ENCODE measurements around the gene GSTM1. TPM values are rescaled to one million over a fixed set of nuclear protein-coding genes. Genes with fewer than 3 reads are reported as not detected.
"Not testable (repeated sequence)": the region's sequence is repeated elsewhere in the genome, so short reads cannot be mapped to it uniquely, and the experiment has no call there.

GSTM1 gene
- total and polyA plus RNA-seq, 4 donors: 1.5 to 28.5 (median 1.8) TPM; not detected in 1

DNA sequence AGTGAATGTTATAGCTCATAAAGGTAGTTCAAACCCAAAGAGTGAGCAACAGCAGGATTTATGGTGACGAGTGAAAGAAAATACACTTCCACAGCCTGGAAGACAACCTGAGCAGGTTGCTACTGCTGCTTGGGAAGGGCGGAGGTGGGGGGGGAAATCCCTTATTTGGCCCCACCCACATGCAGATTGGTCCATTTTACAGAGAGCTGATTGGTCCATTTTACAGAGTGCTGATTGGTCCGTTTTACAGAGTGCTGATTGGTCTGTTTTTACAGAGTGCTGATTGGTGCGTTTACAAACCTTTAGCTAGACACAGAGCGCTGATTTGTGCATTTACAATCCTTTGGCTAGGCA lies 17.7 kb upstream of the GSTM1 start:
- Histone ChIP-seq H3K4me1 (ENCODE audit: control insufficient read depth, insufficient read depth, low read length) (peaks cover 18% of the 10 kb centered on the region), H3K36me3 (ENCODE audit: control insufficient read depth, insufficient read depth, low read length) (peaks cover 11% of the 10 kb centered on the region)
- not testable (repeated sequence) for H3K27me3 ChIP-seq (ENCODE audit: control insufficient read depth, insufficient read depth, low read length); H3K4me3 ChIP-seq (ENCODE audit: low read depth, low read length); DNase-seq (ENCODE audit: low read depth in 4 of 6, low spot score in 6 of 6); H3K27ac ChIP-seq (ENCODE audit: low read depth, low read length); H3K9me3 ChIP-seq (ENCODE audit: control insufficient read depth, insufficient read depth, low read length)
- WGBS (ENCODE audit: insufficient coverage): 89% methylated on average over 1 of the region's 5 CpGs

GRCh38 chr1:109671067-109671466 lies 16.6 kb upstream of the GSTM1 start:
- no peaks in the 10 kb centered on the region for H3K9me3 ChIP-seq (ENCODE audit: control insufficient read depth, insufficient read depth, low read length)
- peaks cover 11% of the 10 kb centered on the region for H3K36me3 ChIP-seq (ENCODE audit: control insufficient read depth, insufficient read depth, low read length)
- WGBS (ENCODE audit: insufficient coverage): 95% methylated on average over 4 of the region's 5 CpGs

GRCh38 chr1:109673861-109674260 lies 13.8 kb upstream of the GSTM1 start:
- H3K36me3 ChIP-seq (ENCODE audit: control insufficient read depth, insufficient read depth, low read length): peaks cover 11% of the 10 kb centered on the region
- not testable (repeated sequence) for H3K27me3 ChIP-seq (ENCODE audit: control insufficient read depth, insufficient read depth, low read length); H3K27ac ChIP-seq (ENCODE audit: low read depth, low read length); DNase-seq (ENCODE audit: low read depth in 4 of 6, low spot score in 6 of 6); H3K4me3 ChIP-seq (ENCODE audit: low read depth, low read length); H3K9me3 ChIP-seq (ENCODE audit: control insufficient read depth, insufficient read depth, low read length); H3K4me1 ChIP-seq (ENCODE audit: control insufficient read depth, insufficient read depth, low read length)
- 100% methylated on average over 1 of the region's 2 CpGs for WGBS (ENCODE audit: insufficient coverage)

More at GRCh38 chr1:109671067-109671466, 16.6 kb upstream of the GSTM1 start:
- Histone ChIP-seq H3K27me3 (ENCODE audit: control insufficient read depth, insufficient read depth, low read length) (no peaks in the 10 kb centered on the region), H3K4me3 (ENCODE audit: low read depth, low read length) (no peak overlapping the region), H3K27ac (ENCODE audit: low read depth, low read length) (no peak overlapping the region), H3K4me1 (ENCODE audit: control insufficient read depth, insufficient read depth, low read length) (peaks cover 18% of the 10 kb centered on the region)
- no peak for DNase-seq (ENCODE audit: low read depth in 4 of 6, low spot score in 6 of 6)

- not testable (repeated sequence) for H3K4me3 ChIP-seq (ENCODE audit: low read depth, low read length); H3K36me3 ChIP-seq (ENCODE audit: control insufficient read depth, insufficient read depth, low read length); H3K27me3 ChIP-seq (ENCODE audit: control insufficient read depth, insufficient read depth, low read length); DNase-seq (ENCODE audit: low read depth in 4 of 6, low spot score in 6 of 6); H3K4me1 ChIP-seq (ENCODE audit: control insufficient read depth, insufficient read depth, low read length); H3K9me3 ChIP-seq (ENCODE audit: control insufficient read depth, insufficient read depth, low read length); H3K27ac ChIP-seq (ENCODE audit: low read depth, low read length)
- 100% methylated on average over 2 of the region's 3 CpGs for WGBS (ENCODE audit: insufficient coverage)
Observed at GRCh38 chr1:109676683-109677381, 10.8 kb upstream of the GSTM1 start.

- H3K27me3 ChIP-seq (ENCODE audit: control insufficient read depth, insufficient read depth, low read length): no peaks in the 10 kb centered on the region
- WGBS (ENCODE audit: insufficient coverage): no CpG with 5 or more reads among the region's 3 CpGs
- H3K9me3 ChIP-seq (ENCODE audit: control insufficient read depth, insufficient read depth, low read length): no peaks in the 10 kb centered on the region
- DNase-seq (ENCODE audit: low read depth in 4 of 6, low spot score in 6 of 6): no peak
- no peaks in the 10 kb centered on the region for H3K4me1 ChIP-seq (ENCODE audit: control insufficient read depth, insufficient read depth, low read length)
- H3K27ac ChIP-seq (ENCODE audit: low read depth, low read length): no peak overlapping the region
- H3K4me3 ChIP-seq (ENCODE audit: low read depth, low read length): no peak overlapping the region
- H3K36me3 ChIP-seq (ENCODE audit: control insufficient read depth, insufficient read depth, low read length): peaks cover 2% of the 10 kb centered on the region
Observed at GRCh38 chr1:109677459-109677858, 10.2 kb upstream of the GSTM1 start.

GRCh38 chr1:109678637-109679036 lies 9.0 kb upstream of the GSTM1 start:
- H3K4me1 ChIP-seq (ENCODE audit: control insufficient read depth, insufficient read depth, low read length); H3K27ac ChIP-seq (ENCODE audit: low read depth, low read length); H3K36me3 ChIP-seq (ENCODE audit: control insufficient read depth, insufficient read depth, low read length); DNase-seq (ENCODE audit: low read depth in 4 of 6, low spot score in 6 of 6); H3K9me3 ChIP-seq (ENCODE audit: control insufficient read depth, insufficient read depth, low read length); H3K4me3 ChIP-seq (ENCODE audit: low read depth, low read length); H3K27me3 ChIP-seq (ENCODE audit: control insufficient read depth, insufficient read depth, low read length): not testable (repeated sequence)
- 100% methylated on average over 1 of the region's 2 CpGs for WGBS (ENCODE audit: insufficient coverage)

GRCh38 chr1:109684777-109685176 lies 2.8 kb upstream of the GSTM1 start:
- not testable (repeated sequence) for H3K27ac ChIP-seq (ENCODE audit: low read depth, low read length); H3K27me3 ChIP-seq (ENCODE audit: control insufficient read depth, insufficient read depth, low read length); H3K4me3 ChIP-seq (ENCODE audit: low read depth, low read length); H3K4me1 ChIP-seq (ENCODE audit: control insufficient read depth, insufficient read depth, low read length); H3K9me3 ChIP-seq (ENCODE audit: control insufficient read depth, insufficient read depth, low read length); DNase-seq (ENCODE audit: low read depth in 4 of 6, low spot score in 6 of 6); H3K36me3 ChIP-seq (ENCODE audit: control insufficient read depth, insufficient read depth, low read length)
- no CpG with 5 or more reads among the region's 6 CpGs for WGBS (ENCODE audit: insufficient coverage)

DNA sequence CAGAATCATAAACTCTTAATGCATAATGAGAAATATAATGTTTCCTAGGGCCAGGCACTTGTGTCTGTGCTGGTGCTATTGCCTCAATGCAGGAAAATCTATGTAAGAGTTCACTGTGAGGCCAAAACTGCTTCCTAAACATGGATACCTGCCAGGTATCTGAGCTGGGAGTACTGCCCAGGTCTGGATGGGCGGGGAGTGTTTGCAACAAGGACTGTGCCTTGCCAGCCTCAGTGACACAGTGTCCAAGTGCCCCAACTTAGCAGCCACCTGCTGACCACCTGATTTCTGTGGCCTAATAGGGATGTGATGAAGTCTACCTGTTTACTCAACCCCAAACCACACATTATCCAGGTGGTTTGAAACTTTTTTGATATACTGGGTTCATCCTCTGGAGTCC lies 2.2 kb upstream of the GSTM1 start:
- not testable (repeated sequence) for DNase-seq (ENCODE audit: low read depth in 4 of 6, low spot score in 6 of 6); H3K27me3 ChIP-seq (ENCODE audit: control insufficient read depth, insufficient read depth, low read length); H3K4me3 ChIP-seq (ENCODE audit: low read depth, low read length); H3K9me3 ChIP-seq (ENCODE audit: control insufficient read depth, insufficient read depth, low read length); H3K4me1 ChIP-seq (ENCODE audit: control insufficient read depth, insufficient read depth, low read length); H3K27ac ChIP-seq (ENCODE audit: low read depth, low read length); H3K36me3 ChIP-seq (ENCODE audit: control insufficient read depth, insufficient read depth, low read length)
- no CpG with 5 or more reads among the region's 1 CpG for WGBS (ENCODE audit: insufficient coverage)

DNA sequence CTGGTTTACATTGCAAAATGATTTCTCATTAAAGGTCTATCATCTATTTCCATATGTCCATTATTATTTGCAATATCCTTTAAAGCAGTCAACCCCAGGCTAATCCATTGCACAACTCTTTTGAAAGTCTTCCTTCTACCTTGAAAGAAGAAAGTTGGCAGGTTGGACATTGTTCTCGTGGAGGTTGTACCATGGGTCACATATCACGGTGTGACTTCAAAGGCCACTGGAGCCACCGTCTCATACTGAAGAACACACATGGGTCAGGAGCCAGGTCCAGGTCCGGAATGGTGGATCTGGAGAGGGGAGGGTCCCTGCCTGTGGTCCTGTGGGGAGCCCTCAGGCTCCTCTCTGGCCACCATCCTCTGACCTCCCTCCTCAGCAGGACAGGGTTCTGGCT lies 1.7 kb upstream of the GSTM1 start:
- H3K36me3 ChIP-seq (ENCODE audit: control insufficient read depth, insufficient read depth, low read length); DNase-seq (ENCODE audit: low read depth in 4 of 6, low spot score in 6 of 6); H3K27me3 ChIP-seq (ENCODE audit: control insufficient read depth, insufficient read depth, low read length); H3K9me3 ChIP-seq (ENCODE audit: control insufficient read depth, insufficient read depth, low read length); H3K4me3 ChIP-seq (ENCODE audit: low read depth, low read length); H3K27ac ChIP-seq (ENCODE audit: low read depth, low read length); H3K4me1 ChIP-seq (ENCODE audit: control insufficient read depth, insufficient read depth, low read length): not testable (repeated sequence)
- WGBS (ENCODE audit: insufficient coverage): no CpG with 5 or more reads among the region's 4 CpGs

- H3K36me3 ChIP-seq (ENCODE audit: control insufficient read depth, insufficient read depth, low read length); DNase-seq (ENCODE audit: low read depth in 4 of 6, low spot score in 6 of 6); H3K9me3 ChIP-seq (ENCODE audit: control insufficient read depth, insufficient read depth, low read length); H3K4me1 ChIP-seq (ENCODE audit: control insufficient read depth, insufficient read depth, low read length); H3K27me3 ChIP-seq (ENCODE audit: control insufficient read depth, insufficient read depth, low read length): not testable (repeated sequence)
- WGBS (ENCODE audit: insufficient coverage): 40% methylated on average over 1 of the region's 11 CpGs
- peak overlapping the region; percentile 80 for H3K4me3 ChIP-seq (ENCODE audit: low read depth, low read length)
- peak overlapping the region; percentile 89 for H3K27ac ChIP-seq (ENCODE audit: low read depth, low read length)
Observed at GRCh38 chr1:109687109-109687508, 508 bp upstream of the GSTM1 start.
